AG04449 (cell line): Measurements from ENCODE around the gene GALNT7.

Experiments used
- CTCF ChIA-PET: fragments of 350-600 bp; formaldehyde crosslinking; extraction: SDS; loops from one replicate; lab custom pipeline; 2021; ENCODE audit warnings: antibody characterized with exemption; lab: Yijun Ruan, JAX
- POLR2A ChIA-PET: fragments of 400-600, 350-600 bp; formaldehyde crosslinking; extraction: SDS; loops from one replicate; lab custom pipeline; 2020; ENCODE audit warnings: antibody characterized with exemption, inconsistent platforms; lab: Yijun Ruan, JAX
- DNase-seq: peaks from one replicate; pipeline ENCODE4 v3.0.0-alpha.2; 2010; ENCODE audit warnings: low read depth, low spot score
- H3K4me3 ChIP-seq: 2 replicates; pipeline ENCODE4 v1.5.1; 2011; ENCODE audit warnings: low read depth, mild to moderate bottlenecking, control low read depth, low read length
- CTCF ChIP-seq: IDR thresholded peaks from one replicate; pipeline ENCODE4 v1.5.1; 2011; ENCODE audit warnings: mild to moderate bottlenecking, moderate library complexity, low read length, control low read depth, inconsistent platforms; ENCODE audit not compliant: insufficient read depth; ENCODE audit errors: missing control alignments

The GALNT7 gene

DNA sequence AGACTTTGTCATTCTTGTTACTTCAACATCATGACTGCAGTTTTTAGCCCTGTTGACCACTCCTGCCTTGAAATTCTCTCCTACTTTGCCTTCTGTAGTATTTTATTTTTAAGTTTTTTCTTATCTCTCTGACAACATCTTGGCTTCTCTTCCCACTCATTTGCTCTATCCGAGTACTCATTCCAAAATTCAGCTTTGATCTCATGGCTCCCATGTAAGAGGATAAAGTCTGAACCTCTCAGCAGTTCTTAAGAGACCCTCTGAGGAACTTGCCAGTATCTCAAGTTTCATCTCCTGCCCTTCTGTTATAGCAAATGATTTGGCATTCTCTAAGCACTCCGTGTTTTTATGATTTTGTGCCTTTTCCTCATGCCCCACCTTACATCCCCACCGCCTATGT, 67.7 kb downstream of the GALNT7 start:
- ChIA-PET POLR2A (no interaction called here), CTCF (no interaction called here)
- no peak overlapping the region for H3K4me3 ChIP-seq
- TF ChIP-seq CTCF = no peak
- DNase-seq = no peak

DNA sequence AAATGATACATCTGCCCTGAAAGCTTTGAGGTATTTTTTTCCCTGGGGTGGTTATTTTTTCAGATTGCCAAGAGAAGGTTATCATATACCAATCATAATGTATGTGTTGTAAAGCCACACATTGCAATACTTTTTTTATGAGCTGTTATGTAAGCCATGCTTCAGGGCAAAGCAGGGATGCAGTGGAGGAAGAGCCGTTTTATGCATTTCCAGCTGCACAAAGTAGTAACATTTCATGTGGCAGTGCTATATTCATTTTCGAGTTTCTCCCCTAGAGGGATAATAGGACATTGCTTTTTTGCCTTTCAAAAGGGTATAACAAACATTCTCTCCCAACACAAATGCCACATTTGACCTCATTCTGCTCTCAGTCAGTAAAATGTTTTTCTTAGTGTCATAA, 68.5 kb downstream of the GALNT7 start:
- no peak for TF ChIP-seq CTCF
- ChIA-PET POLR2A (no interaction called here), CTCF (interaction anchor here (1.2 to 1.6 kb wide), 5 partner anchors 26 to 224 kb away, joined by 3 to 5 read pairs (median 3); no protein-coding TSS in a partner anchor)
- H3K4me3 ChIP-seq = no peak overlapping the region
- DNase-seq = no peak

GRCh38 chr4:173237762-173238161, 69.2 kb downstream of the GALNT7 start:
- DNase-seq = no peak
- TF ChIP-seq CTCF = no peak
- POLR2A ChIA-PET = no interaction called here
- CTCF ChIA-PET = interaction anchor here (1.2 to 1.6 kb wide), 5 partner anchors 27 to 225 kb away, joined by 3 to 5 read pairs (median 3); no protein-coding TSS in a partner anchor
- no peak overlapping the region for H3K4me3 ChIP-seq

DNA sequence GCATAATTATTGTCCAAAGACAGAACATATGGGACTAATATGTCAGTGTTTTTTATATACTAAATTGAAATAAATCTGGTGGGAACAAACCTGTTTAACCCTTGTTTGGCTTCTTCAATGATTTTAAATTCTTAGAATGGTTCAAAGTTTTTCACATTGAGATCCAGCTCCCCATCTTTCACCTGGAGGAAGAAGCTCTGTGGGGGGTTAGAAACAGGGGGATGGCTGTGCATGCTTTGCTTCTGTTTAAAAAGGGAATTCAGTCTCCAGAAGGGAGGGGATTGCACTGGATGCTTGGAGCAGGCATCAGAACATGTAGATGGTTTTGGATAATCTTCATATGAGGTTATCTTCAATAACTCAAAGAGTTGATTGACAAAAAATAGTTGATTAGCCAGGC, 72.1 kb downstream of the GALNT7 start:
- ChIA-PET CTCF (no interaction called here), POLR2A (no interaction called here)
- DNase-seq = no peak
- H3K4me3 ChIP-seq = no peak overlapping the region
- TF ChIP-seq CTCF = no peak

- DNase-seq = no peak
- CTCF ChIA-PET = interaction anchor here (0.7 to 1.9 kb wide), 5 partner anchors 9 to 229 kb away, joined by 3 to 6 read pairs (median 3); no protein-coding TSS in a partner anchor
- TF ChIP-seq CTCF = no peak
- POLR2A ChIA-PET = interaction anchor here (1.0 kb wide), 1 partner anchor 10 kb away, joined by 3 read pairs; no protein-coding TSS in a partner anchor
- H3K4me3 ChIP-seq = no peak overlapping the region
Observed at GRCh38 chr4:173242466-173243250, 74.0 kb downstream of the GALNT7 start.

DNA sequence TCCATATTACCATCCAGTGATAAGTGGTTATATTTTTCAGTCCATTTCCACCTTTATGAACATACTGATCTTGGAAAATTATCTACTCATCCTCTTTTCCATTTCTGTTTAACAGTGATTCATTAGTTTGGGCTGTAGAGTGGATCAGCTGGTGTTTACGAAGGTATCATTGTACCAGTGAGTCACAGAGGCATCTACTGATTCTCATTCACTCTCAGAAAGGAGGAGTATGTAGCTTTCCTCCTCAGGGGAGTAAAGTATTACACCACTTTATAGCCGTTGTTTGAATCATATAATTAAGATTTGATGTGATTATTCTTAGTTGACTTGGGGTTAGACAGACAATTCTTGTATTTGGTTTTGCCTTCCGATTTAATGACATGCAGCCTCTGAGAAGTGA, 74.7 kb downstream of the GALNT7 start:
- TF ChIP-seq CTCF = no peak
- no peak for DNase-seq
- no peak overlapping the region for H3K4me3 ChIP-seq
- CTCF ChIA-PET = interaction anchor here (1.0 to 1.9 kb wide), 2 partner anchors 10 to 230 kb away, joined by 3 to 6 read pairs; no protein-coding TSS in a partner anchor
- POLR2A ChIA-PET = no interaction called here
